Measurements from ENCODE around the gene PAXX.

DNA sequence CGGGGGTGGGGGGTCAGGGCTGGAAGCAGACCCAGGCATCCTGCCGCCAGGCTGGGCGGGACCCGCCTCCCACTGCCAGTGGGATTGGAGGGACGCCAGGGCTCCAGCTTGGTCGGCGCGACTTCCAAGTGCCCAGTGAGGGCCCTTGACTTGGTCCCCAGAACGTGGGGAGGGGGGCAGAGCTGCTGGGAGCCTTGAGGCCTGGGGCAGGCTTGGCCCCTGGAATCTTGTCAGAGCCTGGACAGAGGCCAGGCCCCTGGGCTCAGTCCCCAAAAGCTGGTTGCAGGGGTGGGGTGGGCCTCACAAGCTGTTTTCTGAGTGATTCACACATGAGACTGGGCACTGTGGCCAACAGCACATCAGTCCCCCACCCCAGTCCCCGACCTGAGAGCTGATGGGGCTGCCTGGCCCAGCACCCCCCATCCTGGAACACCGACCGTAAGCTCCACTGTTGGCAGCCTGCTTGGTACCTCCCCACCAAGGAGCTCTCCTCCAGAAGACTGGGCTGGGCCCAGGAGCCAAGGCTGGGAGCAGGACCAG lies 3.6 kb downstream of the PAXX start:
- no peak for TF ChIP-seq RORB (CRISPR knock-in tag; IDR thresholded peaks at IDR 0.05)
- TF ChIP-seq NR3C1 (CRISPR knock-in tag; conservative IDR thresholded peaks at IDR 0.05; ENCODE audit: low read depth) = no peak
- TF ChIP-seq, protein P1, sequence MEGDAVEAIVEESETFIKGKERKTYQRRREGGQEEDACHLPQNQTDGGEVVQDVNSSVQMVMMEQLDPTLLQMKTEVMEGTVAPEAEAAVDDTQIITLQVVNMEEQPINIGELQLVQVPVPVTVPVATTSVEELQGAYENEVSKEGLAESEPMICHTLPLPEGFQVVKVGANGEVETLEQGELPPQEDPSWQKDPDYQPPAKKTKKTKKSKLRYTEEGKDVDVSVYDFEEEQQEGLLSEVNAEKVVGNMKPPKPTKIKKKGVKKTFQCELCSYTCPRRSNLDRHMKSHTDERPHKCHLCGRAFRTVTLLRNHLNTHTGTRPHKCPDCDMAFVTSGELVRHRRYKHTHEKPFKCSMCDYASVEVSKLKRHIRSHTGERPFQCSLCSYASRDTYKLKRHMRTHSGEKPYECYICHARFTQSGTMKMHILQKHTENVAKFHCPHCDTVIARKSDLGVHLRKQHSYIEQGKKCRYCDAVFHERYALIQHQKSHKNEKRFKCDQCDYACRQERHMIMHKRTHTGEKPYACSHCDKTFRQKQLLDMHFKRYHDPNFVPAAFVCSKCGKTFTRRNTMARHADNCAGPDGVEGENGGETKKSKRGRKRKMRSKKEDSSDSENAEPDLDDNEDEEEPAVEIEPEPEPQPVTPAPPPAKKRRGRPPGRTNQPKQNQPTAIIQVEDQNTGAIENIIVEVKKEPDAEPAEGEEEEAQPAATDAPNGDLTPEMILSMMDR (IDR thresholded peaks at IDR 0.05) = no peak
- TF ChIP-seq NFE2L1 (CRISPR knock-in tag; IDR thresholded peaks at IDR 0.05) = no peak
- TF ChIP-seq, protein P2, sequence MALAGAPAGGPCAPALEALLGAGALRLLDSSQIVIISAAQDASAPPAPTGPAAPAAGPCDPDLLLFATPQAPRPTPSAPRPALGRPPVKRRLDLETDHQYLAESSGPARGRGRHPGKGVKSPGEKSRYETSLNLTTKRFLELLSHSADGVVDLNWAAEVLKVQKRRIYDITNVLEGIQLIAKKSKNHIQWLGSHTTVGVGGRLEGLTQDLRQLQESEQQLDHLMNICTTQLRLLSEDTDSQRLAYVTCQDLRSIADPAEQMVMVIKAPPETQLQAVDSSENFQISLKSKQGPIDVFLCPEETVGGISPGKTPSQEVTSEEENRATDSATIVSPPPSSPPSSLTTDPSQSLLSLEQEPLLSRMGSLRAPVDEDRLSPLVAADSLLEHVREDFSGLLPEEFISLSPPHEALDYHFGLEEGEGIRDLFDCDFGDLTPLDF (CRISPR knock-in tag; IDR thresholded peaks at IDR 0.05) = no peak
- TF ChIP-seq, protein P3, sequence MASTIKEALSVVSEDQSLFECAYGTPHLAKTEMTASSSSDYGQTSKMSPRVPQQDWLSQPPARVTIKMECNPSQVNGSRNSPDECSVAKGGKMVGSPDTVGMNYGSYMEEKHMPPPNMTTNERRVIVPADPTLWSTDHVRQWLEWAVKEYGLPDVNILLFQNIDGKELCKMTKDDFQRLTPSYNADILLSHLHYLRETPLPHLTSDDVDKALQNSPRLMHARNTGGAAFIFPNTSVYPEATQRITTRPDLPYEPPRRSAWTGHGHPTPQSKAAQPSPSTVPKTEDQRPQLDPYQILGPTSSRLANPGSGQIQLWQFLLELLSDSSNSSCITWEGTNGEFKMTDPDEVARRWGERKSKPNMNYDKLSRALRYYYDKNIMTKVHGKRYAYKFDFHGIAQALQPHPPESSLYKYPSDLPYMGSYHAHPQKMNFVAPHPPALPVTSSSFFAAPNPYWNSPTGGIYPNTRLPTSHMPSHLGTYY (CRISPR knock-in tag; IDR thresholded peaks at IDR 0.05) = no peak
- TF ChIP-seq, protein P4, sequence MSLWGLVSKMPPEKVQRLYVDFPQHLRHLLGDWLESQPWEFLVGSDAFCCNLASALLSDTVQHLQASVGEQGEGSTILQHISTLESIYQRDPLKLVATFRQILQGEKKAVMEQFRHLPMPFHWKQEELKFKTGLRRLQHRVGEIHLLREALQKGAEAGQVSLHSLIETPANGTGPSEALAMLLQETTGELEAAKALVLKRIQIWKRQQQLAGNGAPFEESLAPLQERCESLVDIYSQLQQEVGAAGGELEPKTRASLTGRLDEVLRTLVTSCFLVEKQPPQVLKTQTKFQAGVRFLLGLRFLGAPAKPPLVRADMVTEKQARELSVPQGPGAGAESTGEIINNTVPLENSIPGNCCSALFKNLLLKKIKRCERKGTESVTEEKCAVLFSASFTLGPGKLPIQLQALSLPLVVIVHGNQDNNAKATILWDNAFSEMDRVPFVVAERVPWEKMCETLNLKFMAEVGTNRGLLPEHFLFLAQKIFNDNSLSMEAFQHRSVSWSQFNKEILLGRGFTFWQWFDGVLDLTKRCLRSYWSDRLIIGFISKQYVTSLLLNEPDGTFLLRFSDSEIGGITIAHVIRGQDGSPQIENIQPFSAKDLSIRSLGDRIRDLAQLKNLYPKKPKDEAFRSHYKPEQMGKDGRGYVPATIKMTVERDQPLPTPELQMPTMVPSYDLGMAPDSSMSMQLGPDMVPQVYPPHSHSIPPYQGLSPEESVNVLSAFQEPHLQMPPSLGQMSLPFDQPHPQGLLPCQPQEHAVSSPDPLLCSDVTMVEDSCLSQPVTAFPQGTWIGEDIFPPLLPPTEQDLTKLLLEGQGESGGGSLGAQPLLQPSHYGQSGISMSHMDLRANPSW (CRISPR knock-in tag; conservative IDR thresholded peaks at IDR 0.05; ENCODE audit: low read depth) = no peak
- TF ChIP-seq, protein P5, sequence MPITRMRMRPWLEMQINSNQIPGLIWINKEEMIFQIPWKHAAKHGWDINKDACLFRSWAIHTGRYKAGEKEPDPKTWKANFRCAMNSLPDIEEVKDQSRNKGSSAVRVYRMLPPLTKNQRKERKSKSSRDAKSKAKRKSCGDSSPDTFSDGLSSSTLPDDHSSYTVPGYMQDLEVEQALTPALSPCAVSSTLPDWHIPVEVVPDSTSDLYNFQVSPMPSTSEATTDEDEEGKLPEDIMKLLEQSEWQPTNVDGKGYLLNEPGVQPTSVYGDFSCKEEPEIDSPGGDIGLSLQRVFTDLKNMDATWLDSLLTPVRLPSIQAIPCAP (CRISPR knock-in tag; IDR thresholded peaks at IDR 0.05) = no peak
- no peak for TF ChIP-seq MAX (CRISPR knock-in tag; IDR thresholded peaks at IDR 0.05)
- no peak for TF ChIP-seq ELF4 (CRISPR knock-in tag; IDR thresholded peaks at IDR 0.05; ENCODE audit: low read depth)
- no peak for TF ChIP-seq GABPB1 (CRISPR knock-in tag; IDR thresholded peaks at IDR 0.05)
- TF ChIP-seq MXD4 (CRISPR knock-in tag; IDR thresholded peaks at IDR 0.05; ENCODE audit: borderline replicate concordance) = no peak

All from WTC11 (cell line).